OCI-M2 (cell line): ENCODE measurements around the gene GABBR1.

ENCODE experiments used
- DNase-seq: peaks from one replicate; lab custom pipeline; 2025; ENCODE audit not compliant: unreplicated experiment; lab: John Stamatoyannopoulos, UW

GABBR1 gene

GRCh38 chr6:29528988-29529560 is 103.9 kb downstream of the GABBR1 start:
- DNase-seq: no peak

- no peak for DNase-seq
Observed at GRCh38 chr6:29528300-29528931, 104.6 kb downstream of the GABBR1 start.

- DNase-seq: no peak
Observed at GRCh38 chr6:29527564-29527963, 105.4 kb downstream of the GABBR1 start.

GRCh38 chr6:29527126-29527525 is 105.9 kb downstream of the GABBR1 start:
- DNase-seq: no peak

GRCh38 chr6:29525311-29525639 is 107.7 kb downstream of the GABBR1 start:
- no peak for DNase-seq

- no peak for DNase-seq
Observed at GRCh38 chr6:29524444-29525310, 108.3 kb downstream of the GABBR1 start.

- no peak for DNase-seq
Observed at GRCh38 chr6:29524044-29524443, 108.9 kb downstream of the GABBR1 start.

- DNase-seq: no peak
Observed at GRCh38 chr6:29522227-29522626, 110.8 kb downstream of the GABBR1 start.

- no peak for DNase-seq
Observed at GRCh38 chr6:29521006-29521680, 111.8 kb downstream of the GABBR1 start.

- no peak for DNase-seq
Observed at GRCh38 chr6:29520232-29520631, 112.8 kb downstream of the GABBR1 start.

GRCh38 chr6:29519291-29520010 is 113.5 kb downstream of the GABBR1 start:
- no peak for DNase-seq

- DNase-seq: no peak
Observed at GRCh38 chr6:29517728-29518440, 115.1 kb downstream of the GABBR1 start.

GRCh38 chr6:29517245-29517644 is 115.7 kb downstream of the GABBR1 start:
- no peak for DNase-seq

- no peak for DNase-seq
Observed at GRCh38 chr6:29516108-29516507, 116.9 kb downstream of the GABBR1 start.

GRCh38 chr6:29510746-29511300 is 122.2 kb downstream of the GABBR1 start:
- no peak for DNase-seq

- no peak for DNase-seq
Observed at GRCh38 chr6:29510202-29510601, 122.8 kb downstream of the GABBR1 start.
